HUES64 (cell line): ENCODE results near the gene MYRIP.
A peak's percentile ranks its signal among the peaks of the same experiment; 100 is the strongest.

Experiments used
- H3K27ac ChIP-seq: 2 replicates; pipeline ENCODE4 v1.7.0; 2013; ENCODE audit warnings: low read depth, low read length, inconsistent platforms
- H3K27me3 ChIP-seq: 2 replicates; pipeline ENCODE4 v1.6.1; 2013; ENCODE audit warnings: mild to moderate bottlenecking, low read length; ENCODE audit not compliant: insufficient read depth
- H3K36me3 ChIP-seq: 2 replicates; pipeline ENCODE4 v1.6.1; 2013; ENCODE audit warnings: mild to moderate bottlenecking, low read length; ENCODE audit not compliant: insufficient read depth
- H3K4me1 ChIP-seq: 2 replicates; pipeline ENCODE4 v1.6.1; 2013; ENCODE audit warnings: mild to moderate bottlenecking, low read length, moderate library complexity; ENCODE audit not compliant: insufficient read depth
- H3K4me3 ChIP-seq: 2 replicates; pipeline ENCODE4 v1.5.1; 2013; ENCODE audit warnings: mild to moderate bottlenecking, low read length, moderate library complexity
- H3K9ac ChIP-seq: 2 replicates; pipeline ENCODE4 v1.6.1; 2013; ENCODE audit warnings: mild to moderate bottlenecking, low read depth, low read length
- H3K9me3 ChIP-seq: 2 replicates; pipeline ENCODE4 v1.6.1; 2013; ENCODE audit warnings: low read depth, low read length; ENCODE audit not compliant: insufficient read depth
- WGBS: fragments of 150-250, 120-280 bp; methylation state at CpG from one replicate; pipeline ENCODE4 v1.1.7; 2013; ENCODE audit warnings: missing lambda C conversion rate; 5-methylcytosine and 5-hydroxymethylcytosine counted together

MYRIP gene

GRCh38 chr3:40298075-40298474, 488.7 kb downstream of the MYRIP start:
- Histone ChIP-seq H3K27ac (no peak overlapping the region), H3K27me3 (no peaks in the 10 kb centered on the region), H3K9ac (no peak overlapping the region), H3K9me3 (no peaks in the 10 kb centered on the region), H3K4me3 (no peak overlapping the region), H3K4me1 (peaks cover 6% of the 10 kb centered on the region), H3K36me3 (no peaks in the 10 kb centered on the region)
- WGBS: 97% methylated on average over 2 of the region's 2 CpGs

GRCh38 chr3:40299130-40299720, 489.8 kb downstream of the MYRIP start:
- WGBS: 94% methylated on average over 5 of the region's 5 CpGs
- H3K4me3 ChIP-seq: no peak overlapping the region
- no peaks in the 10 kb centered on the region for H3K27me3 ChIP-seq
- no peaks in the 10 kb centered on the region for H3K4me1 ChIP-seq
- no peaks in the 10 kb centered on the region for H3K9me3 ChIP-seq
- no peak overlapping the region for H3K9ac ChIP-seq
- no peaks in the 10 kb centered on the region for H3K36me3 ChIP-seq
- H3K27ac ChIP-seq: no peak overlapping the region

- H3K4me1 ChIP-seq: no peaks in the 10 kb centered on the region
- no peaks in the 10 kb centered on the region for H3K9me3 ChIP-seq
- H3K27me3 ChIP-seq: no peaks in the 10 kb centered on the region
- H3K36me3 ChIP-seq: no peaks in the 10 kb centered on the region
- no peak overlapping the region for H3K9ac ChIP-seq
- no peak overlapping the region for H3K27ac ChIP-seq
- WGBS: 91% methylated on average over 3 of the region's 3 CpGs
- no peak overlapping the region for H3K4me3 ChIP-seq
Measured at GRCh38 chr3:40299721-40300335, 490.4 kb downstream of the MYRIP start.

- Histone ChIP-seq H3K36me3 (no peaks in the 10 kb centered on the region), H3K27me3 (no peaks in the 10 kb centered on the region), H3K27ac (no peak overlapping the region), H3K9ac (no peak overlapping the region), H3K9me3 (no peaks in the 10 kb centered on the region), H3K4me1 (no peaks in the 10 kb centered on the region), H3K4me3 (no peak overlapping the region)
- WGBS: 91% methylated on average over 1 of the region's 1 CpG
Measured at GRCh38 chr3:40302784-40303183, 493.4 kb downstream of the MYRIP start.

GRCh38 chr3:40304352-40304751, 494.9 kb downstream of the MYRIP start:
- H3K4me3 ChIP-seq: no peak overlapping the region
- peaks cover 5% of the 10 kb centered on the region; the same call in 1 of the 2 replicates for H3K4me1 ChIP-seq
- H3K9me3 ChIP-seq: no peaks in the 10 kb centered on the region
- no peak overlapping the region for H3K9ac ChIP-seq
- H3K27ac ChIP-seq: no peak overlapping the region
- H3K27me3 ChIP-seq: no peaks in the 10 kb centered on the region
- WGBS: 99% methylated on average over 2 of the region's 2 CpGs
- no peaks in the 10 kb centered on the region for H3K36me3 ChIP-seq

GRCh38 chr3:40306336-40306735, 496.9 kb downstream of the MYRIP start:
- Histone ChIP-seq H3K4me3 (no peak overlapping the region), H3K9me3 (no peaks in the 10 kb centered on the region), H3K9ac (no peak overlapping the region), H3K27me3 (no peaks in the 10 kb centered on the region), H3K27ac (no peak overlapping the region), H3K36me3 (peaks cover 8% of the 10 kb centered on the region), H3K4me1 (peaks cover 10% of the 10 kb centered on the region)
- WGBS: 95% methylated on average over 3 of the region's 3 CpGs

GRCh38 chr3:40307176-40307575, 497.8 kb downstream of the MYRIP start:
- no CpG with 5 or more reads among the region's 1 CpG for WGBS

GRCh38 chr3:40308725-40309417, 499.5 kb downstream of the MYRIP start:
- Histone ChIP-seq H3K4me3 (peak overlapping the region; percentile 83), H3K27me3 (no peaks in the 10 kb centered on the region), H3K27ac (peak overlapping the region; percentile 79), H3K9me3 (no peaks in the 10 kb centered on the region), H3K36me3 (peaks cover 33% of the 10 kb centered on the region), H3K9ac (peak overlapping the region; percentile 72), H3K4me1 (peaks cover 10% of the 10 kb centered on the region)
- WGBS: 47% methylated on average over 20 of the region's 20 CpGs

More at GRCh38 chr3:40307176-40307575, 497.8 kb downstream of the MYRIP start:
- Histone ChIP-seq H3K9ac (no peak overlapping the region), H3K4me1 (peaks cover 10% of the 10 kb centered on the region), H3K27ac (no peak overlapping the region), H3K36me3 (peaks cover 16% of the 10 kb centered on the region), H3K27me3 (no peaks in the 10 kb centered on the region), H3K9me3 (no peaks in the 10 kb centered on the region), H3K4me3 (no peak overlapping the region)

- Histone ChIP-seq H3K27me3 (no peaks in the 10 kb centered on the region), H3K4me1 (peaks cover 10% of the 10 kb centered on the region), H3K27ac (peak within 1 kb of the TSS; percentile 96), H3K9me3 (no peaks in the 10 kb centered on the region), H3K4me3 (peak within 1 kb of the TSS; percentile 83), H3K36me3 (peaks cover 39% of the 10 kb centered on the region), H3K9ac (peak within 1 kb of the TSS; percentile 100)
- WGBS: under 1% methylated on average over 50 of the region's 50 CpGs
Measured at GRCh38 chr3:40309418-40309924, 500.1 kb downstream of the MYRIP start, which contains the start of gene EIF1B. EIF1B (plus strand) TSS chr3:40309707; CDS start chr3:40309942, 235 bp downstream.
